HG03135 (cell line): ENCODE measurements around the gene TTC28.
"Not testable (repeated sequence)": the region's sequence is repeated elsewhere in the genome, so short reads cannot be mapped to it uniquely, and the experiment has no call there.

ENCODE experiments used
- ATAC-seq: cut with Tn5 transposase; IDR thresholded peaks from one replicate; pipeline ENCODE4 v1.9.1; 2021; ENCODE audit warnings: mild to moderate bottlenecking, moderate library complexity; ENCODE audit not compliant: unreplicated experiment

Gene TTC28

GRCh38 chr22:28204382-28204781, 475.3 kb downstream of the TTC28 start:
- no peak for ATAC-seq

GRCh38 chr22:28203286-28203685, 476.4 kb downstream of the TTC28 start:
- no peak for ATAC-seq

GRCh38 chr22:28198692-28199091, 480.9 kb downstream of the TTC28 start:
- ATAC-seq = no peak

GRCh38 chr22:28191571-28191970, 488.1 kb downstream of the TTC28 start:
- not testable (repeated sequence) for ATAC-seq

- ATAC-seq = no peak
These were observed 491.3 kb downstream of the TTC28 start for GRCh38 chr22:28188178-28188879.

- ATAC-seq = no peak
These were observed 492.0 kb downstream of the TTC28 start for GRCh38 chr22:28187612-28188011.

- ATAC-seq = no peak
These were observed 493.0 kb downstream of the TTC28 start for GRCh38 chr22:28186641-28187040.

GRCh38 chr22:28185130-28185529, 494.5 kb downstream of the TTC28 start:
- no peak for ATAC-seq

GRCh38 chr22:28183078-28183860, 496.4 kb downstream of the TTC28 start:
- ATAC-seq = no peak

GRCh38 chr22:28180804-28181731, 498.6 kb downstream of the TTC28 start:
- ATAC-seq = no peak

GRCh38 chr22:28179392-28179791, 500.2 kb downstream of the TTC28 start:
- ATAC-seq = no peak

GRCh38 chr22:28175730-28176492, 503.7 kb downstream of the TTC28 start:
- ATAC-seq = no peak

- no peak for ATAC-seq
These were observed 505.1 kb downstream of the TTC28 start for GRCh38 chr22:28174509-28174908.

GRCh38 chr22:28172892-28173670, 506.6 kb downstream of the TTC28 start:
- ATAC-seq = no peak

GRCh38 chr22:28171712-28172111, 507.9 kb downstream of the TTC28 start:
- ATAC-seq = no peak

GRCh38 chr22:28171115-28171514, 508.5 kb downstream of the TTC28 start:
- no peak for ATAC-seq

- ATAC-seq = not testable (repeated sequence)
These were observed 510.3 kb downstream of the TTC28 start for GRCh38 chr22:28169314-28169713.

- ATAC-seq = no peak
These were observed 523.8 kb downstream of the TTC28 start for GRCh38 chr22:28155808-28156207.

- no peak for ATAC-seq
These were observed 524.8 kb downstream of the TTC28 start for GRCh38 chr22:28154861-28155260.
